OCI-LY1 (cell line): ENCODE data around the gene MYO18B.

Experiments
- H2AFZ ChIP-seq: fragments of 200-600 bp; sonication (generic), shearing (Covaris generic); 2 replicates; pipeline ENCODE4 v1.6.0; 2014; ENCODE audit warnings: antibody characterized with exemption, mild to moderate bottlenecking, low read length
- H3F3A ChIP-seq: fragments of 200-600 bp; sonication (generic), shearing (Covaris generic); 2 replicates; pipeline ENCODE4 v1.6.0; 2014; ENCODE audit warnings: mild to moderate bottlenecking, antibody characterized with exemption, low read length, moderate library complexity; ENCODE audit not compliant: insufficient read depth
- H3K27ac ChIP-seq: fragments of 200-600 bp; sonication (generic); 2 replicates; pipeline ENCODE4 v1.5.1; 2014; ENCODE audit warnings: low read length, mixed run types, mild to moderate bottlenecking, low read depth; ENCODE audit not compliant: poor library complexity, severe bottlenecking
- H3K27me3 ChIP-seq: fragments of 200-600 bp; sonication (generic); 2 replicates; pipeline ENCODE4 v1.6.0; 2014; ENCODE audit warnings: antibody characterized with exemption, mild to moderate bottlenecking, low read length, moderate library complexity; ENCODE audit not compliant: insufficient read depth
- H3K36me3 ChIP-seq: fragments of 200-600 bp; sonication (generic); 2 replicates; pipeline ENCODE4 v1.6.1; 2014; ENCODE audit warnings: mild to moderate bottlenecking, antibody characterized with exemption, low read length, moderate library complexity, mixed read lengths; ENCODE audit not compliant: insufficient read depth
- H3K4me1 ChIP-seq: fragments of 200-600 bp; sonication (generic); 2 replicates; pipeline ENCODE4 v1.5.1; 2014; ENCODE audit warnings: mild to moderate bottlenecking, low read length, moderate library complexity; ENCODE audit not compliant: insufficient read depth, severe bottlenecking
- H3K4me2 ChIP-seq: fragments of 200-600 bp; sonication (generic), shearing (Covaris generic); 2 replicates; pipeline ENCODE4 v1.6.1; 2014; ENCODE audit warnings: low read length
- H3K4me3 ChIP-seq: fragments of 200-600 bp; sonication (generic); 2 replicates; pipeline ENCODE4 v1.5.1; 2014; ENCODE audit warnings: low read length, low read depth, mild to moderate bottlenecking, mixed read lengths; ENCODE audit not compliant: poor library complexity, severe bottlenecking
- H3K79me2 ChIP-seq: fragments of 200-600 bp; shearing (Covaris generic); 2 replicates; pipeline ENCODE4 v1.6.1; 2016; ENCODE audit warnings: mixed run types, low read length, mixed read lengths; ENCODE audit not compliant: insufficient read depth
- H3K9ac ChIP-seq: fragments of 200-600 bp; sonication (generic), shearing (Covaris generic); 2 replicates; pipeline ENCODE4 v1.6.1; 2014; ENCODE audit warnings: mild to moderate bottlenecking, low read length, mixed read lengths
- H3K9me2 ChIP-seq: fragments of 200-600 bp; sonication (generic), shearing (Covaris generic); 2 replicates; pipeline ENCODE4 v1.6.1; 2014; ENCODE audit warnings: low read depth, mild to moderate bottlenecking, low read length, mixed read lengths
- H3K9me3 ChIP-seq: fragments of 200-600 bp; shearing (Covaris generic); 2 replicates; pipeline ENCODE4 v1.6.1; 2014; ENCODE audit warnings: low read length, mixed read lengths
- H4K20me1 ChIP-seq: fragments of 200-600 bp; sonication (generic), shearing (Covaris generic); 2 replicates; pipeline ENCODE4 v1.6.0; 2016; ENCODE audit warnings: mild to moderate bottlenecking, low read length; ENCODE audit not compliant: insufficient read depth
- EZH2 ChIP-seq: fragments of 200-600 bp; sonication (generic), shearing (Covaris generic); IDR thresholded peaks from 2 replicates; pipeline ENCODE4 v1.8.0; 2017; ENCODE audit warnings: borderline replicate concordance, mixed run types, mild to moderate bottlenecking, antibody characterized with exemption, low read length, moderate library complexity, mixed read lengths
- TF ChIP-seq, protein P1 (sequence below): fragments of 200-600 bp; sonication (generic), shearing (Covaris generic); IDR thresholded peaks from 2 replicates; pipeline ENCODE4 v1.5.1; 2017; ENCODE audit warnings: mild to moderate bottlenecking, antibody characterized with exemption, low read length, moderate library complexity, mixed read lengths

MYO18B gene

DNA sequence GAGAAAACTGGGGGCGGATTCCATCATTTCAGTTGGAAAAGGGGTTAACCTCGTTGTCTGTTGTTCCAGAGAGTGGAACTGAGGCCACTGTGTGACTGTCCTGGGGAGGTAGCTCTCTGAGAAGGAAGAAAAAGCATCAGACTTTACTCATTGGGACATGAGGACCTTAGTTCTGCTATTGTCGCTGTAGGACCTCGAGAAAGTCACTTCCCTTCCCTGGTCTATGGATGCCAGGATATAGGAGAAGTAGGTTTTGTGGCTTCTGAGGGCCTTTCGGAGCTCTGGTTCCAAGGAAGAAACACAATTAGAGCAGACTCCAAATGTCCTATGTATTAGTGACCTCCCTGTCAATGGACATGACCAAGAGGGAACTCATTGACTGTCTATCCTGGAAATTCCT, 6.2 kb downstream of the MYO18B start:
- H3K4me1 ChIP-seq: no peaks in the 10 kb centered on the region
- H3F3A ChIP-seq: no peaks in the 10 kb centered on the region
- no peak overlapping the region for H3K4me2 ChIP-seq
- H4K20me1 ChIP-seq: no peaks in the 10 kb centered on the region
- no peaks in the 10 kb centered on the region for H3K9me3 ChIP-seq
- no peaks in the 10 kb centered on the region for H3K36me3 ChIP-seq
- H3K27ac ChIP-seq: no peak overlapping the region
- H3K27me3 ChIP-seq: no peaks in the 10 kb centered on the region
- no peak for TF ChIP-seq EZH2
- TF ChIP-seq, protein P1, sequence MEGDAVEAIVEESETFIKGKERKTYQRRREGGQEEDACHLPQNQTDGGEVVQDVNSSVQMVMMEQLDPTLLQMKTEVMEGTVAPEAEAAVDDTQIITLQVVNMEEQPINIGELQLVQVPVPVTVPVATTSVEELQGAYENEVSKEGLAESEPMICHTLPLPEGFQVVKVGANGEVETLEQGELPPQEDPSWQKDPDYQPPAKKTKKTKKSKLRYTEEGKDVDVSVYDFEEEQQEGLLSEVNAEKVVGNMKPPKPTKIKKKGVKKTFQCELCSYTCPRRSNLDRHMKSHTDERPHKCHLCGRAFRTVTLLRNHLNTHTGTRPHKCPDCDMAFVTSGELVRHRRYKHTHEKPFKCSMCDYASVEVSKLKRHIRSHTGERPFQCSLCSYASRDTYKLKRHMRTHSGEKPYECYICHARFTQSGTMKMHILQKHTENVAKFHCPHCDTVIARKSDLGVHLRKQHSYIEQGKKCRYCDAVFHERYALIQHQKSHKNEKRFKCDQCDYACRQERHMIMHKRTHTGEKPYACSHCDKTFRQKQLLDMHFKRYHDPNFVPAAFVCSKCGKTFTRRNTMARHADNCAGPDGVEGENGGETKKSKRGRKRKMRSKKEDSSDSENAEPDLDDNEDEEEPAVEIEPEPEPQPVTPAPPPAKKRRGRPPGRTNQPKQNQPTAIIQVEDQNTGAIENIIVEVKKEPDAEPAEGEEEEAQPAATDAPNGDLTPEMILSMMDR: no peak
- H2AFZ ChIP-seq: no peak overlapping the region
- H3K79me2 ChIP-seq: no peaks in the 10 kb centered on the region
- H3K9me2 ChIP-seq: no peaks in the 10 kb centered on the region
- H3K4me3 ChIP-seq: no peak overlapping the region
- no peak overlapping the region for H3K9ac ChIP-seq

DNA sequence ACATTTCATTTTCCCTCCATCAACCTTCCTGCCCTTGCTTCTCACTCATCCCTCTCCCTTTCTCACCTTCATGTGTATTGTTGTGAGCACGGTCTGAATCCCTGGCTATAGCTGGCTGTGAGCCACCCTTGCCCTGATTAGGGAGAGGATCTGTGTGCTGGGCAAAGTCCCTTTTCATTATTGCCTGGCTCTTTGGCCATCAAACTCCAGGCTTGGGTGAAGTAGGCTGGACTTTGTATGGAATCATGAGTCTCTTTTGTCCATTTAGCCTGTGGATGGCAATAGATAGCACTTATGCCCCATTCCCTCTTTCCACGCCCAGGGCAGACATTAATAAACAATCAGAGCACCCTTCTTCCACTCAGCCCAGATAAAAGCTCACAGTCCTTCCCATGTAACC, 6.7 kb downstream of the MYO18B start:
- H2AFZ ChIP-seq: no peak overlapping the region
- H3K36me3 ChIP-seq: no peaks in the 10 kb centered on the region
- H3K4me2 ChIP-seq: no peak overlapping the region
- H3K9me3 ChIP-seq: no peaks in the 10 kb centered on the region
- H3K27me3 ChIP-seq: no peaks in the 10 kb centered on the region; the same call in 1 of the 2 replicates
- H3F3A ChIP-seq: no peaks in the 10 kb centered on the region
- TF ChIP-seq, protein P1: no peak
- no peak for TF ChIP-seq EZH2
- H3K4me3 ChIP-seq: no peak overlapping the region
- H3K27ac ChIP-seq: no peak overlapping the region
- H3K9ac ChIP-seq: no peak overlapping the region
- no peaks in the 10 kb centered on the region for H3K79me2 ChIP-seq
- H3K4me1 ChIP-seq: no peaks in the 10 kb centered on the region
- no peaks in the 10 kb centered on the region for H4K20me1 ChIP-seq
- H3K9me2 ChIP-seq: no peaks in the 10 kb centered on the region

DNA sequence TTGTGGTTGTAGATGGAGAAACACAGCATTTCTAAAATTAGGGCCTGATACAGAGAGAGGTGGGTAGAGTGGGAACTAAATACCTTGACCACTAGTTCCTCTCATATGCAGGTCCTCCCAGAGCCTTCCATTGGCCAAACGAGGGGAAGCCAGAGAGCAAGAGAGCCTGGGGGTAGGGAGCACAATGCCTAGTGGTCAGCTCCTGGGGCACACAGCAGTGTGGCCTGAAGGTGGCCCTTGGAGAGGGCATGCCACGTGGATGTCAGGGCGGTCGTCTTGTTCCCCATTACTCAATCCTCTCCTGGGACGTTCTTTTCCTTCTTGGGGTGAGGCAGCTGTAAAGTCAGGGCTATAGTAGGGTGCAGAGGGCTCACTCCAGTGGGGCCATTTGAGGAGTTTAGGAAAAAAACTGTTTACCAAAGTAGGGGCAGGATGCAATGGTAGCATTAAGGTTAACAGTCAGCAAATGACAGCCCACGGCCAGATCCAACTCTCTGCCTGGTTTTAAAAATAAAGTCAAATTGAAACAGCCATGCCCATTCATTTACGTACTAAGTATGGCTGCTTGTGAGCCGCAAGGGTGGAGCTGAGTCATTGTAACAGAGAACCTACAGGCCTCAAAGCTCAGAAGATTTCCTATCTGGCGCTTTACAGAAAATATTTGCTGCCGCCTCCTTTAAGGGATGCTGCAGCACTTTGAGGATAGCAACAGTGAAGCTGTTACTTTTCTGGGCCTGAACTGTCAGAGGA, 7.6 kb downstream of the MYO18B start:
- Histone ChIP-seq H3K4me3 (no peak overlapping the region), H3K27me3 (no peaks in the 10 kb centered on the region; the same call in 1 of the 2 replicates), H4K20me1 (no peaks in the 10 kb centered on the region), H3K4me2 (no peak overlapping the region), H3K79me2 (no peaks in the 10 kb centered on the region), H3K4me1 (no peaks in the 10 kb centered on the region), H3K9ac (no peak overlapping the region), H3K9me2 (no peaks in the 10 kb centered on the region), H3K36me3 (no peaks in the 10 kb centered on the region), H3F3A (no peaks in the 10 kb centered on the region), H2AFZ (no peak overlapping the region), H3K9me3 (no peaks in the 10 kb centered on the region), H3K27ac (no peak overlapping the region)
- TF ChIP-seq, protein P1: no peak
- no peak for TF ChIP-seq EZH2
